Muscle of leg (tissue), 11 donors: ENCODE data around the gene POLE3. TPM values are rescaled to one million over a fixed set of nuclear protein-coding genes. Genes with fewer than 3 reads are reported as not detected.
"Not testable (repeated sequence)": the region's sequence is repeated elsewhere in the genome, so short reads cannot be mapped to it uniquely, and the experiment has no call there.

Experiments used
- DNase-seq: peaks from one replicate; pipeline ENCODE4 v3.0.0; 2013
- H3K27ac ChIP-seq: one replicate; pipeline ENCODE4 v1.5.1; 2013; ENCODE audit warnings: mild to moderate bottlenecking, low read length, control low read depth
- H3K27me3 ChIP-seq: one replicate; pipeline ENCODE4 v1.6.1; 2013; ENCODE audit warnings: low read length; ENCODE audit not compliant: control insufficient read depth, insufficient read depth
- H3K36me3 ChIP-seq: one replicate; pipeline ENCODE4 v1.6.1; 2013; ENCODE audit warnings: low read length; ENCODE audit not compliant: control insufficient read depth, insufficient read depth
- H3K4me1 ChIP-seq: one replicate; pipeline ENCODE4 v1.6.1; 2013; ENCODE audit warnings: low read length; ENCODE audit not compliant: control insufficient read depth, insufficient read depth
- H3K4me3 ChIP-seq: one replicate; pipeline ENCODE4 v1.5.1; 2013; ENCODE audit warnings: low read length, control low read depth
- H3K9me3 ChIP-seq: replicated peaks from 2 replicates; pipeline ENCODE4 v1.6.1; 2013; ENCODE audit warnings: low read depth, low read length; ENCODE audit not compliant: control insufficient read depth
- WGBS: methylation state at CpG from one replicate; pipeline ENCODE4 v1.1.5; 2013; ENCODE audit warnings: missing lambda C conversion rate; ENCODE audit not compliant: insufficient coverage; 5-methylcytosine and 5-hydroxymethylcytosine counted together
- polyA plus RNA-seq, 8 donors: library from polyadenylated mRNA; unstranded; fragments of 120-200 nt; gene quantifications; one replicate each; pipeline versions ENCODE4 v1.2.1 to v1.2.3, GENCODE V29; 2013; ENCODE audit warnings: inconsistent platforms in 1 of 8, low replicate concordance in 1 of 8; ENCODE audit not compliant: insufficient read length in 8 of 8, insufficient read depth in 1 of 8
- total RNA-seq: library from RNA; stranded (reverse); fragments of 120-200 nt; gene quantifications from one replicate; pipeline ENCODE4 v1.2.4, GENCODE V29; 2013

Gene POLE3
- total and polyA plus RNA-seq, 9 donors: 36.2 to 51.0 (median 47.5) TPM

DNA sequence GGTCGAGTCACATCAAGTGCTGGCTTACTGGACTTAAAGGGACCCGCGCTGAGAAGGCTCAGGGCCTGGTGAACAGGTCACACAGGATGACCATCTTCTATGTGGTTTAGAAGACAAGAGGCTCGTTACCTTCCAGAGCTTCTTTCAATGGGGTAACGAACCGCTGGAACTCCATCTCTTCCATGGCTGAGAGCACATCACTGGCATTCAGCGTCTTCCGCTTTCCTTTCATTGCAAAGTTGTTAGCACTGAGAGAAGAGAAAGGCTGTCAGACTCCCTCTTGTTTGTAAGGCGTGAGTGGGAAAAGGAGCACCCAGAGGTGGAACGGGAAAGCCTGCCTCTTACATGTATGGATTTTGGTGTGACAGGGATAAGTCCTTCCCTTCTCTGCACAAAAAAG lies 994 bp downstream of the POLE3 start:
- DNase-seq: no peak
- Histone ChIP-seq H3K36me3 (peaks cover 23% of the 10 kb centered on the region), H3K27me3 (no peaks in the 10 kb centered on the region), H3K4me1 (peaks cover 14% of the 10 kb centered on the region), H3K4me3 (peak overlapping the region; percentile 97), H3K9me3 (no peaks in the 10 kb centered on the region), H3K27ac (no peak overlapping the region)
- WGBS: 46% methylated on average over 9 of the region's 10 CpGs

GRCh38 chr9:113406873-113407511 lies 3.5 kb downstream of the POLE3 start:
- not testable (repeated sequence) for H3K27ac ChIP-seq
- WGBS: 13% methylated on average over 2 of the region's 7 CpGs

DNA sequence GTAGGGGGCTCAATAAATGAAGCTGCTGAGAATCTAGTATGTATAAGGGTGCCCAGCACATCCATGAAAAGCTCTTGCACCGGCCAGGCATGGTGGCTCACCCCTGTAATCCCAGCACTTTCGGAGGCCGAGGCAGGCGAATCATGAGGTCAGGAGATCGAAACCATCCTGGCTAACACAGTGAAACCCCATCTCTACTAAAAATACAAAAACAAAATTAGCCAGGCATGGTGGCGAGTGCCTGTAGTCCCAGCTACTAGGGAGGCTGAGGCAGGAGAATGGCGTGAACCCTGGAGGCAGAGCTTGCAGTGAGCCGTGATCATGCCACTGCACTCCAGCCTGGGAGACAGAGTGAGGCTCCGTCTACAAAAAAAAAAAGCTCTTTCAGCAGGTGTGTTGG lies 4.1 kb downstream of the POLE3 start:
- H3K9me3 ChIP-seq, H3K4me3 ChIP-seq, H3K27ac ChIP-seq, H3K27me3 ChIP-seq, DNase-seq: not testable (repeated sequence)
- Histone ChIP-seq H3K4me1 (peaks cover 15% of the 10 kb centered on the region), H3K36me3 (peaks cover 23% of the 10 kb centered on the region)
- WGBS: 91% methylated on average over 4 of the region's 9 CpGs

More at GRCh38 chr9:113406873-113407511, 3.5 kb downstream of the POLE3 start:
- Histone ChIP-seq H3K36me3 (peaks cover 23% of the 10 kb centered on the region), H3K4me1 (peaks cover 14% of the 10 kb centered on the region)
- not testable (repeated sequence) for H3K27me3 ChIP-seq, H3K4me3 ChIP-seq, H3K9me3 ChIP-seq
- peak; percentile 89 for DNase-seq

DNA sequence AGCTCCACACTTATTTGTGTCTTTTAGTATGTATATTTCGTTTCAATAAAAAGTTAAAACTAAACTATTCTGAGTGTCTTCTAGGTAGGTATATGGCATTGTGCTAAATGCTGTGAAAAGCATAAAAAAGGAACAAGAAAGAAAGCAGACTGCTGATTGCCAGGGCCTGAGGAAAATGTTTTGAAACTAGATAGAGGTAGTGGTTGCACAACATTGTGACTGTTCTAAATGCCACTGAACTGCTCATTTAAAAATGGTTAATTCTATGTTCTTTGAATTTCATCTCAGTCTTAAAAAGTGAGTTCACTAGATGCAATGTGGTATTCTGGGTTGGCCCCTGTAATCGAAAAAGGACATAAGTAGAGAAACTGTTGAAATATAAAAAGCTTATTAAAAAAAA lies 6.8 kb downstream of the POLE3 start:
- no peak for DNase-seq
- Histone ChIP-seq H3K27ac (no peak overlapping the region), H3K9me3 (no peaks in the 10 kb centered on the region), H3K36me3 (peaks cover 15% of the 10 kb centered on the region), H3K27me3 (no peaks in the 10 kb centered on the region), H3K4me3 (no peak overlapping the region), H3K4me1 (peaks cover 17% of the 10 kb centered on the region)
- WGBS: no CpG with 5 or more reads among the region's 2 CpGs

GRCh38 chr9:113401027-113401792 lies 9.3 kb downstream of the POLE3 start, which contains the start of gene ALAD:
TSS of gene ALAD (minus strand) at chr9:113401284. CDS start at chr9:113393559, 7,725 bp downstream.
- peak; percentile 100 for DNase-seq
- Histone ChIP-seq H3K27ac (peak within 1 kb of the TSS; percentile 61), H3K36me3 (no peaks in the 10 kb centered on the region), H3K27me3 (no peaks in the 10 kb centered on the region), H3K9me3 (no peaks in the 10 kb centered on the region), H3K4me1 (peaks cover 20% of the 10 kb centered on the region), H3K4me3 (peak within 1 kb of the TSS; percentile 78)
- WGBS: under 1% methylated on average over 47 of the region's 50 CpGs

- 77% methylated on average over 2 of the region's 3 CpGs for WGBS
- Histone ChIP-seq H3K27me3 (no peaks in the 10 kb centered on the region), H3K4me3 (no peak overlapping the region)
Observed at GRCh38 chr9:113399646-113400200, 10.8 kb downstream of the POLE3 start.

GRCh38 chr9:113398796-113399195 lies 11.7 kb downstream of the POLE3 start:
- DNase-seq: no peak
- Histone ChIP-seq H3K27me3 (no peaks in the 10 kb centered on the region), H3K4me1 (peaks cover 20% of the 10 kb centered on the region), H3K9me3 (no peaks in the 10 kb centered on the region), H3K4me3 (no peak overlapping the region), H3K36me3 (peaks cover 5% of the 10 kb centered on the region), H3K27ac (no peak overlapping the region)
- 88% methylated on average over 3 of the region's 5 CpGs for WGBS

More at GRCh38 chr9:113399646-113400200, 10.8 kb downstream of the POLE3 start:
- Histone ChIP-seq H3K4me1 (peaks cover 20% of the 10 kb centered on the region), H3K36me3 (peaks cover 5% of the 10 kb centered on the region), H3K27ac (no peak overlapping the region), H3K9me3 (no peaks in the 10 kb centered on the region)
- DNase-seq: no peak

DNA sequence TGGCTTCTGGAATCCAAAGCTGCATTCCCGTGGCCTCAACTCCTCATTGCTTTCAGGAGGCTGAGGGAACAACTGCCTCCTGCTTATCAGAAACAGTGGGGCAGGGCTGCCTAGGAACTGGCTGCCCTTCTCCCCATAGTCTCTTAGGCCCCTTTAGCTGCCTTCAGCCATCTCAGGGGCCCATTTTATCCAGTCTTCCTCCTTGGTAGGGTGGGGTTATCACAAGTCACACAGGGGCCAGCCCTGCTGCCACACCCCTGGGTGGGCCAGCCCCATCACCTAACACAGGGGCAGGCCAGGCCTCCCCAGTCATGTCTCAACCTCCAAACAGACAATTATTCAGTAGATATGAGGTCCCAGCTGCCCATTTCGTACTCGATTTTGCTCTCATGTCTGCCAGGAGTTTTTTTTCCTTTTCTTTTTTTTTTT lies 13.3 kb downstream of the POLE3 start:
- peaks cover 20% of the 10 kb centered on the region for H3K4me1 ChIP-seq
- H3K27ac ChIP-seq: no peak overlapping the region
- H3K9me3 ChIP-seq: no peaks in the 10 kb centered on the region
- no peak for DNase-seq
- no peak overlapping the region for H3K4me3 ChIP-seq
- WGBS: 73% methylated on average over 2 of the region's 3 CpGs
- peaks cover 14% of the 10 kb centered on the region for H3K36me3 ChIP-seq
- H3K27me3 ChIP-seq: no peaks in the 10 kb centered on the region

DNA sequence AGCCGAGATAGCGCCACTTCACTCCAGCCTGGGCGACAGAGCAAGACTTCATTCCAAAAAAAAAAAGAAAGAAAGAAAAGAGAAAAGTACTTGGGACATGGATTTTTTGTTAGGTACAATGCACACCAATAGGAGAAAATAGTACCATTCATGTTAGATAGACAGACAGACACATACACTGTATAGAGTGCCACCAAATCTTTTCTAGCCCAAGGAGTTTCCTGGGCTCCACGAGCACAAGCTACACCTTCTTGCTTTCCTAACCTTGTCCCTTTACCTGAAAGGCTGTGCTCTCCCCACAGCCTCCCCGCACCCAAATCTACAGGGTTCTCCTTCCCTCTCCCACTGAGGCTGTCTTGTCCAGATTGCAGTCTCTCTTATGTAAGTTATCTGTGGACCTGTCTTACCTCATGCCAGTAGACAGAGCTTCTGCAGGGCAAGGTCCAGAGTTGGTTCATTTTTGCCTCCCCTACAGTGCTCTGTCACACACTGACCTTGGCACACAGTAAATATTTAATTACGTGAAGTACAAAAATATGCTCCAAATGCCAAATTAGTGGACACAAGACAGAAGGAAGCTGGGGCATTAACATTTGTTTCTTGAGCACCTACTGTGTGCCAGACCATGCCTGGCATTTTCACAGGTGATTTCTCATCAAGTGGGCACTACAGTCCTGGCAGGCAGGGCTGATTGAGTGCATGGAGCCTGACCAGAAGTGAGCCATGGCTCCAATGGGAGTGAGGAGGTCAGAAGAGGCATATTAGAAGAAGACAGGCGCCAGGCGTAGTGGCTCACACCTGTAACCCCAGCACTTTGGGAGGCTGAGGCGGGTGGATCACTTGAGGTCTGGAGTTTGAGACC lies 15.2 kb downstream of the POLE3 start:
- Histone ChIP-seq H3K4me1 (peaks cover 11% of the 10 kb centered on the region), H3K9me3 (no peaks in the 10 kb centered on the region), H3K36me3 (peaks cover 33% of the 10 kb centered on the region), H3K4me3 (no peak overlapping the region), H3K27ac (no peak overlapping the region), H3K27me3 (no peaks in the 10 kb centered on the region)
- 95% methylated on average over 6 of the region's 9 CpGs for WGBS
- DNase-seq: no peak
